Astrocyte (in vitro differentiated cells and primary cell): Measurements from ENCODE around the gene PPP1R11. TPM values are rescaled to one million over a fixed set of nuclear protein-coding genes. Genes with fewer than 3 reads are reported as not detected.

Experiments used
- DNase-seq: peaks from one replicate; pipeline ENCODE4 v3.0.0-alpha.2; 2010; ENCODE audit warnings: low read depth
- FAIRE-seq: peaks from 2 replicates; lab custom pipeline; 2011; peaks lifted over from hg19 to GRCh38; lab: Jason Lieb, UNC
- H2AFZ ChIP-seq: 2 replicates; pipeline ENCODE4 v1.6.0; 2012; ENCODE audit warnings: low read depth, low read length, inconsistent platforms
- H3K27ac ChIP-seq: 2 replicates; pipeline ENCODE4 v1.5.1; 2011; ENCODE audit warnings: low read depth, low read length, inconsistent platforms
- H3K27me3 ChIP-seq: 2 replicates; pipeline ENCODE4 v1.6.0; 2011; ENCODE audit warnings: low read length, inconsistent platforms; ENCODE audit not compliant: insufficient read depth
- H3K36me3 ChIP-seq: 2 replicates; pipeline ENCODE4 v1.5.1; 2011; ENCODE audit warnings: low read length, inconsistent platforms; ENCODE audit not compliant: insufficient read depth
- H3K4me1 ChIP-seq: 2 replicates; pipeline ENCODE4 v1.5.1; 2011; ENCODE audit warnings: low read length, inconsistent platforms; ENCODE audit not compliant: insufficient read depth
- H3K4me2 ChIP-seq: 2 replicates; pipeline ENCODE4 v1.6.0; 2012; ENCODE audit warnings: low read length, inconsistent platforms
- H3K4me3 ChIP-seq: 2 replicates; pipeline ENCODE4 v1.5.1; 2011; ENCODE audit warnings: low read depth, mild to moderate bottlenecking, low read length, inconsistent platforms; ENCODE audit not compliant: insufficient read depth
- H3K79me2 ChIP-seq: 2 replicates; pipeline ENCODE4 v1.6.0; 2012; ENCODE audit warnings: mild to moderate bottlenecking, low read length, inconsistent platforms; ENCODE audit not compliant: insufficient read depth
- H3K9ac ChIP-seq: 2 replicates; pipeline ENCODE4 v1.6.0; 2012; ENCODE audit warnings: mild to moderate bottlenecking, low read length, inconsistent platforms
- H3K9me3 ChIP-seq: 2 replicates; pipeline ENCODE4 v1.5.1; 2012; ENCODE audit warnings: low read depth, mild to moderate bottlenecking, low read length, inconsistent platforms; ENCODE audit not compliant: insufficient read depth
- H4K20me1 ChIP-seq: 2 replicates; pipeline ENCODE4 v1.6.0; 2012; ENCODE audit warnings: low read length, inconsistent platforms; ENCODE audit not compliant: insufficient read depth
- H3K27ac Mint-ChIP-seq: one replicate; pipeline ENCODE4 v1.8.0; 2021; ENCODE audit warnings: mild to moderate bottlenecking, mixed read lengths; ENCODE audit not compliant: unreplicated experiment
- H3K27me3 Mint-ChIP-seq: one replicate; pipeline ENCODE4 v1.8.0; 2021; ENCODE audit warnings: low read depth, mixed read lengths; ENCODE audit not compliant: unreplicated experiment
- H3K36me3 Mint-ChIP-seq: one replicate; pipeline ENCODE4 v1.8.0; 2021; ENCODE audit warnings: low read depth, mixed read lengths; ENCODE audit not compliant: unreplicated experiment
- H3K4me1 Mint-ChIP-seq: one replicate; pipeline ENCODE4 v1.8.0; 2021; ENCODE audit warnings: low read depth, mixed read lengths; ENCODE audit not compliant: unreplicated experiment
- H3K4me3 Mint-ChIP-seq: one replicate; pipeline ENCODE4 v1.8.0; 2021; ENCODE audit warnings: mild to moderate bottlenecking, moderate library complexity, mixed read lengths; ENCODE audit not compliant: unreplicated experiment
- H3K9me3 Mint-ChIP-seq: one replicate; pipeline ENCODE4 v1.8.0; 2021; ENCODE audit warnings: mild to moderate bottlenecking, mixed read lengths; ENCODE audit not compliant: unreplicated experiment
- CTCF ChIP-seq: IDR thresholded peaks from 2 replicates; pipeline ENCODE4 v1.5.1; 2011; ENCODE audit warnings: low read depth, mild to moderate bottlenecking, inconsistent platforms, low read length, moderate library complexity; ENCODE audit not compliant: insufficient read depth
- EZH2 ChIP-seq: IDR thresholded peaks from 2 replicates; pipeline ENCODE4 v1.6.1; 2012; ENCODE audit warnings: mild to moderate bottlenecking, low read length, inconsistent platforms; ENCODE audit not compliant: insufficient read depth
- total RNA-seq: library from RNA; stranded (reverse); gene quantifications from 2 replicates; pipeline ENCODE4 v1.2.1, GENCODE V29; 2021

PPP1R11 gene
- total RNA-seq, 1 donor from 2014 or later, result 37.8 TPM

- no peaks in the 10 kb centered on the region for H3K9me3 ChIP-seq
- TF ChIP-seq CTCF, result no peak
- no peak for TF ChIP-seq EZH2
- peaks cover 4% of the 10 kb centered on the region for H4K20me1 ChIP-seq
- H3K36me3 Mint-ChIP-seq, result no peaks in the 10 kb centered on the region
- no peak overlapping the region for H3K4me3 ChIP-seq
- no peaks in the 10 kb centered on the region for H3K27me3 Mint-ChIP-seq
- no peak overlapping the region for H3K4me2 ChIP-seq
- H3K4me1 ChIP-seq, result peaks cover 13% of the 10 kb centered on the region
- no peaks in the 10 kb centered on the region for H3K9me3 Mint-ChIP-seq
- H3K9ac ChIP-seq, result no peak overlapping the region
- FAIRE-seq (no peak), DNase-seq (no peak)
- H2AFZ ChIP-seq, result no peak overlapping the region
- no peaks in the 10 kb centered on the region for H3K27me3 ChIP-seq
- H3K36me3 ChIP-seq, result no peaks in the 10 kb centered on the region
- no peak overlapping the region for H3K4me3 Mint-ChIP-seq
- H3K4me1 Mint-ChIP-seq, result peaks cover 24% of the 10 kb centered on the region
- no peak overlapping the region for H3K27ac ChIP-seq
- peaks cover 3% of the 10 kb centered on the region for H3K79me2 ChIP-seq
- no peak overlapping the region for H3K27ac Mint-ChIP-seq
Observed at GRCh38 chr6:30041821-30042220, 25.2 kb upstream of the PPP1R11 start.

- Mint-ChIP-seq H3K9me3 (no peaks in the 10 kb centered on the region), H3K27ac (peak overlapping the region; percentile 44)
Observed at GRCh38 chr6:30042476-30042875, 24.5 kb upstream of the PPP1R11 start.

More at GRCh38 chr6:30042476-30042875, 24.5 kb upstream of the PPP1R11 start:
- no peak for FAIRE-seq
- Histone ChIP-seq H4K20me1 (peaks cover 4% of the 10 kb centered on the region), H3K9ac (no peak overlapping the region), H3K36me3 (no peaks in the 10 kb centered on the region), H3K27me3 (no peaks in the 10 kb centered on the region), H3K9me3 (no peaks in the 10 kb centered on the region), H3K27ac (no peak overlapping the region), H3K4me2 (no peak overlapping the region), H3K79me2 (peaks cover 3% of the 10 kb centered on the region), H3K4me1 (peaks cover 13% of the 10 kb centered on the region), H3K4me3 (no peak overlapping the region), H2AFZ (no peak overlapping the region)
- DNase-seq, result no peak
- no peak for TF ChIP-seq CTCF
- TF ChIP-seq EZH2, result no peak
- Mint-ChIP-seq H3K27me3 (no peaks in the 10 kb centered on the region), H3K36me3 (no peaks in the 10 kb centered on the region), H3K4me3 (no peak overlapping the region), H3K4me1 (peaks cover 24% of the 10 kb centered on the region)
